GM20000 (cell line): Measurements from ENCODE around the gene SUGCT.

Experiments
- DNase-seq: peaks from one replicate; pipeline ENCODE4 v3.0.0; 2012; ENCODE audit warnings: low spot score
- TF ChIP-seq, protein P1 (sequence below): IDR thresholded peaks from 2 replicates; pipeline ENCODE4 v1.5.1; 2012; ENCODE audit warnings: mild to moderate bottlenecking, control low read depth; ENCODE audit errors: extremely low read depth, missing control alignments

The SUGCT gene

DNA sequence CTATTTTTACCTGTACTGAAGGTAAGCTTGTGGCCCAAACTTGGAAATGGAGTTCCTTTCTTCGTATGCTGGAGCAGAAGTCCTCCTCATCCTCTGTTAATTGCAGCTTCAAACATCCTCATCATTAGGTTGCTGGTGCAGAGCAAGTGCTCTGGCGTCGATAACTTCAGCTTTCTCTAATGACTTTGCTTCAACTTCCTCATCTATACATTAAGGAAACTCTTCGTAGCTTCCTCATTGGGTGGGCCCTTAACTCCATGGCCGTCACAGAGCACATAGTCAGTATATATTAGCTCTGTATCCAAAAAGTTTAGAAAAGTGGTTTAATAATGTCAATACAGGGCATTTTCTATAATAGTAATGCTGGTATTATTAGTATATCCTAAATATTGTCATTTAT lies 447.7 kb downstream of the SUGCT start:
- DNase-seq = peak; percentile 7
- TF ChIP-seq, protein P1, sequence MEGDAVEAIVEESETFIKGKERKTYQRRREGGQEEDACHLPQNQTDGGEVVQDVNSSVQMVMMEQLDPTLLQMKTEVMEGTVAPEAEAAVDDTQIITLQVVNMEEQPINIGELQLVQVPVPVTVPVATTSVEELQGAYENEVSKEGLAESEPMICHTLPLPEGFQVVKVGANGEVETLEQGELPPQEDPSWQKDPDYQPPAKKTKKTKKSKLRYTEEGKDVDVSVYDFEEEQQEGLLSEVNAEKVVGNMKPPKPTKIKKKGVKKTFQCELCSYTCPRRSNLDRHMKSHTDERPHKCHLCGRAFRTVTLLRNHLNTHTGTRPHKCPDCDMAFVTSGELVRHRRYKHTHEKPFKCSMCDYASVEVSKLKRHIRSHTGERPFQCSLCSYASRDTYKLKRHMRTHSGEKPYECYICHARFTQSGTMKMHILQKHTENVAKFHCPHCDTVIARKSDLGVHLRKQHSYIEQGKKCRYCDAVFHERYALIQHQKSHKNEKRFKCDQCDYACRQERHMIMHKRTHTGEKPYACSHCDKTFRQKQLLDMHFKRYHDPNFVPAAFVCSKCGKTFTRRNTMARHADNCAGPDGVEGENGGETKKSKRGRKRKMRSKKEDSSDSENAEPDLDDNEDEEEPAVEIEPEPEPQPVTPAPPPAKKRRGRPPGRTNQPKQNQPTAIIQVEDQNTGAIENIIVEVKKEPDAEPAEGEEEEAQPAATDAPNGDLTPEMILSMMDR = no peak

DNA sequence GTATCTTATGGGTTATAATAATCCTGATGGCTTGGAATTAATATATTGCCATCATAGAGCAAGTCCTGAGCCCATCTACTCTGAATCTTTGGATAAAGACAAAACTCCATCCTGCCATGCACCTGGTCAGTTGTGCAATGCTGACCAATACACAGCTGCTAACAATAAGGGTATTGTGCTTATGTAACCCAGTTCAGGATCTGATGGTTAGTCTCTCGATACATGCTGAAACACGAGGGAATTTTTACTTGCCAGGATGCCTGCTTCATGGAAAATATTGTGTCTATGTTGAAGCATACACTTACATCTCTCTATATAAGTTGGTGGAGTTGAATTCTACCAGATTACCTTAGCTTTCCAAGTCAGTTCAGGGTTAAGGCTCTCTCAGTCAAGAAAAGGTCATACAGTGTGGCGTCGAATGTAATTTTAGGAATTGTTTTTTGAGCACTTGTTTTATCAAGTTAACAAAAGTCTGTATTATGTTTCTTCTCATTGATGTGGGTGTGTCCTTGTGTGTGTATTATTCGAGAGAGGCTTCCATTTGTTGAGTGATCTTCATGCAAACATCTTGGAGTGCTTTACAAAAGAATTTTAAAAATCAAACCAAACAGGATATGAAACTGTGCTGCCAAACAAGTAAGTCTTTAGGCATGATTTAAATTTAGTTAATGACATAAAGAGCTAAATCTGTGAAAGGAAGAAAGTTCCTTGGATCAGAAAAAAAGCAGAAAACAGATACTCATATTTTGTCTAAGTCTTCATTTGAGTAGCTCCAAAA lies 449.1 kb downstream of the SUGCT start:
- no peak for DNase-seq
- TF ChIP-seq, protein P1 = no peak

DNA sequence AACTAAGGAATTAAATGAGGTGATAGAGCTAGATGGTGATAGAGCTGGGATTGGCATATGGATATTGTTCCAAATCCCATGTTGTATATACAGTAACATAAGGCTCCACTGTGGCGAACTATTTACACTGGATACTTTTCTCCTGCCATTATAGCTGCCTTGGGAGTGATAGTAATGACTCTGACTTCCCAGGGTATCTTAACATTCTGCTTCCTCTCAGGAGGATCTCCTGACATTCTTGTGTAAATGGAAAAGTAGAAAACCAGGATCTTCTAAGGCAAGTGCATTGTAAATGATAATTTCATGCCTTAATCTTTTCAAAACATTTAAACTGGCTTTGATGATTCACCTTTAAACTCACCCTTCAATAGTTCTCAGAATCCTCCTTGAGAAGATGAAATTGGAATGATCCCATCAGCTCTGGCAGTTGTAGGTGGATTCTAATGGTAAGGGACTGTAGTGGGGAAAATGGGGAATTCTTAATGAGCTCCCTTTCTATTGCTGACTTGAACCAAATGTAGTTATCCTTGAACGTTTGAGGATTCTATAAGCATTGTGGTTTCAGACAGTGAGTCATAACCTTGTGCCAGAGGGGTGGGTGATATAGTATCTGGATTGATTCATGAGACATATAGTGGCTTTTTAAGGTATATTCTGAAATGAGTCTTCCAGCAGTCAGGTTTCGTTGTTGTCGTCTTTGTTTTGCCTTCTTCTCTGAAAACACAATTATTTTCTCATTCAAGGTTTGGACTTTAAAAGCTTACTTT lies 450.0 kb downstream of the SUGCT start:
- no peak for DNase-seq
- TF ChIP-seq, protein P1 = no peak

DNA sequence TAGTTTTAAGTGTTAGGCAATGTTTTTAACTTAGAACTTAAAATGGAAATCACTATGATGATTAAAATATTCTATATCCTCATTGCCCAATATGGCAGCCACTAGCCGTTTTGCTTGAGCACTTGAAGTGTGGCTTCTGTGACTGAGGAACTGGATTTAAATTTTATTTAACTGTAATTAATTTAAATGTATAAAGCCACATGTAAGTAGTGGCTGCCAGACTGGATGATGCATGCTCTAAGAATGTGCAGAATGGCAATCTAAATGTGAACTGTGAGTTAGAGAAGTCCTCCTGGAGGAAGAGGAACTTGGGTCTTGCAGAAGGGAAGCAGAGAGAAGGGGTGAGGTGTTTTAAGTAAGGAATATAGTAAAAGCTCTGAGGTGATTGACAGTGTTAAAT lies 451.4 kb downstream of the SUGCT start:
- TF ChIP-seq, protein P1 = no peak
- no peak for DNase-seq

DNA sequence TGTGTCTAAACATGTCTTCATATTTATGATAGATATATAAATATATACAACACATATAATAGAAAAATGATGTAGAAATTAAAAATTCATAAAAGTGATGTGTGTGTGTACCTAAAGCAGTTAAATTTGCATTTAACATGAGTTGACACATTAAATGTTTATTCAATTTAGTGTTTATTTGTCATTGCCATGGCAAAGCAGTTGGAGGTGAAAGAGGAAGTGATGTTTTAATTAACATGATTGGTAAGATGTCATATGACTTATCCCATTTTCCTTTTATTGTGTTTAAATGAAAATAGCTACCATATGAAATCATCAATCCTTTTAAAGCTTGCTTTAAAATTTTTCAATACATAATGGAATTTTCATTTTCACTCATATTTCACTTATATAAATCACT lies 452.6 kb downstream of the SUGCT start:
- DNase-seq = no peak
- TF ChIP-seq, protein P1 = no peak

DNA sequence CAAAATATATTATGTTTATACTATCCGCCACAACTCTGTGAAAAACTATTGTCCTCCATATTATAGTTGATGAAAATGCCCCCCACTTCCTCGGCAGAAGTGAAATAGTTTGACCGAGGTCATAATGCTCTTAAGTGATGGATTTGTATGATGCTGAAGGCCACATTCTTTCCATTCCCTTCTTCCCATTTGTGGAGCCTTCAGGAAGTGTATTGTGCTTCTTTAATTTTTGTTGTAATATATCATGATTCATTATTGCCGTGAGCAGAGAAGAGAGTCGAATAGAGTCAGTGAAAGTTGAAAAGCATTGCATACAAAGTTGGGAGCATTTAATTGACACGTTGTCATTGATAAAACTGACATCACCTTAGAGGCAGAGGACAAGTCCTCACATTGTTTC lies 460.3 kb downstream of the SUGCT start:
- TF ChIP-seq, protein P1 = no peak
- DNase-seq = no peak

DNA sequence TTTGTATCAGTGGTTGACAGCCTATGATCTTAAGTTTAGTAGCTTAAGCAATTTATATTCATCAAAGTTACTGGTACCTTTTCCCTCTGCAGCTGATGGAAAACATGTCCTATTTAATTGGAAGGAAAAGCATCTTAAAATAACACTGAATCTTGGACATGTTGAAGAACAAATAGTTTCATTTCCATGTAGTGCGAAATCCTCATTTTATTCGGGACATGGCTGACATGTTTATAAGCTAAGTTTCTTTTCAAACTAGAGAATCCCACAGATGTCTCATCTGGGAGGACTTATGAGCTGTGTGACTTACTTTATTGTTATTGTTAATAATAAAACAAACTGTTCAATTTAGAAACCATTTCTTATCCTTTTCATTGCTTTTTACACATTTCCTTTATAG lies 461.0 kb downstream of the SUGCT start:
- no peak for DNase-seq
- TF ChIP-seq, protein P1 = no peak
